Measurements from ENCODE around the gene GSN. TPM values are rescaled to one million over a fixed set of nuclear protein-coding genes. Genes with fewer than 3 reads are reported as not detected.
A peak's percentile ranks its signal among the peaks of the same experiment; 100 is the strongest.

Gene GSN
- total RNA-seq, 4 donors from 2014 or later: 287 to 1,151 (median 926) TPM

DNA sequence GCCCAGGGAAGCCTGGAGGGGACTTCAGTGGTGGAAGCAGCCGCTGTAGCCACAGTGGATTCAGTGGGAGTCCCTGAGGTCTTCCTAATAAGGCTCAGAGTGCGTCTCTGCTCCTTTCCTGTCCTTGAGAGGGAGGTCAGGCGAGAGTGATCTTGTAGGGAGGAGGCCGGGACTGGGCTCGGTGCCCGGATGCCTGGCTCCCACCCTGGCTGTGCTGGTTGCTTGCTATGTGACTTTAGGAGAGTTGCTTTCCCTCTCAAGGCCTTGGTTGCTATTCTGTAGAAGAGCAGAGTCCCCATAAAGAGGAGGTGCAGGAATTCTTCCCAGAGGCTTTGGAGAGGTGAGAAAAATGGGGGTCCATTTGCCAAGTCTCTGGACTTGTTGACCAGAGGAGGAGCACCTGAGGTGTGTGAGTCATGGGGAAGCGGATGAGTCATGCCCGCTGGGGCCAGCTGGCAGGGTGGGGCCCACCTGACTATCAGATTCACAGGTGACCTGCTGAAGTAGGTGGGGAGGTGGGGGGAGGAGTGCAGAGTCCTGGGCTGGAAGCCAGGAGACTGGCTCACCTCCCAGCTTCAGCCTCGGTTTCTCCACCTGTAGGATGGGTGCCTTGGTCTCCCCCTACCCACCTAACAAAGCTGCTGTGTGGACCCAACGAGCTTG, 13.8 kb downstream of the GSN start:
- H3K9me3 ChIP-seq: no peaks in the 10 kb centered on the region
- no peaks in the 10 kb centered on the region for H3K36me3 ChIP-seq
- no peak for TF ChIP-seq POLR2A (IDR thresholded peaks at IDR 0.05)
- TF ChIP-seq, protein P1, sequence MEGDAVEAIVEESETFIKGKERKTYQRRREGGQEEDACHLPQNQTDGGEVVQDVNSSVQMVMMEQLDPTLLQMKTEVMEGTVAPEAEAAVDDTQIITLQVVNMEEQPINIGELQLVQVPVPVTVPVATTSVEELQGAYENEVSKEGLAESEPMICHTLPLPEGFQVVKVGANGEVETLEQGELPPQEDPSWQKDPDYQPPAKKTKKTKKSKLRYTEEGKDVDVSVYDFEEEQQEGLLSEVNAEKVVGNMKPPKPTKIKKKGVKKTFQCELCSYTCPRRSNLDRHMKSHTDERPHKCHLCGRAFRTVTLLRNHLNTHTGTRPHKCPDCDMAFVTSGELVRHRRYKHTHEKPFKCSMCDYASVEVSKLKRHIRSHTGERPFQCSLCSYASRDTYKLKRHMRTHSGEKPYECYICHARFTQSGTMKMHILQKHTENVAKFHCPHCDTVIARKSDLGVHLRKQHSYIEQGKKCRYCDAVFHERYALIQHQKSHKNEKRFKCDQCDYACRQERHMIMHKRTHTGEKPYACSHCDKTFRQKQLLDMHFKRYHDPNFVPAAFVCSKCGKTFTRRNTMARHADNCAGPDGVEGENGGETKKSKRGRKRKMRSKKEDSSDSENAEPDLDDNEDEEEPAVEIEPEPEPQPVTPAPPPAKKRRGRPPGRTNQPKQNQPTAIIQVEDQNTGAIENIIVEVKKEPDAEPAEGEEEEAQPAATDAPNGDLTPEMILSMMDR (IDR thresholded peaks at IDR 0.05): peak in 1 of 6 experiments; percentile 19
- peaks cover 91 to 100% (median 99%) of the 10 kb centered on the region in 3 donors for H3K4me1 ChIP-seq
- H3K27me3 ChIP-seq: no peaks in the 10 kb centered on the region
- 0 to 11% methylated on average over 4 to 5 of the region's 10 CpGs for WGBS, 2 donors
- DNase-seq: peak; percentile 8
- peak overlapping the region in 1 of 4 donors; percentile 2 for H3K4me3 ChIP-seq
- intact Hi-C loops (cut with DNase I): no loop called here
- H3K27ac ChIP-seq: peak overlapping the region; percentile 93 to 98 (median 94)

DNA sequence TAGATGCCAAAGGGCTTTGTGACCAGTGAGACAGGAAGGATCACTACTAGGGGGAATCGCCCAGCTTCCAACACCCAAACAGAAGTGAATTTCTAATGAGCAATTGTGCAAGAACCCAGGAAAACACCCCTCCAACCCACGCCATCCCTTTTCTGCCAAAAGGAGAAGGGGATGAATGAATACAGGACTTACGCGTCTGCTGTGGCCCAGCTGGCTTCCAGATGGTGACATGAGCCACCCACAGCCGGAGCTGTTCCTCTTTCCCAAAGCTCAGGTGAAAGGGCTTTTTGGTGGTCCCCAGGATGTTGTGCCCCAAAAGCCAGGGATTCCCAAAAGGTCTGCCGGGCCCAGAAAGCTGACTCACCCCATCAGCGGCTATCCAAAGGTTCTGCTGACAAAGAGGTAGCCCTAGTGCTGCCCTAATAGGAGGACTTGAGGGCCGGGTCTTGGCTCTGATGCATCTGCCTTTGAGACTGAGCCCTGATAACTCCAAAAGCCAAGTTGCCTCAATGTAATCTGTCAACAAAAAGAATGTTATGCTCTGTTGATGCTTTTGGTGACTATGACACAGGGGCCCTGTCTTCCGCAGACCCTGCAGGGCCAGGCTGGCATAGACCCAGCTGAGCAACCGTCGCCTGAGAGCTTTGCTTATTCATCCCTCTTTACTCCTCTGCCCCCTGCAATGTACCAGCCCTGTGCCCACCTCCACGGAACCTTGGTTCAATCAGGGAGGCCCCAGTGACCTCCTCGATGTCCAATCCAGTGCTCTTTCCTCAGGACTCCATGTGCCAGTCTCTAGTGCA, 14.5 kb downstream of the GSN start:
- 8 to 16% methylated on average over 6 to 12 of the region's 13 CpGs for WGBS, 2 donors
- Histone ChIP-seq H3K27ac (peak overlapping the region; percentile 93 to 98 (median 94)), H3K4me1 (peaks cover 99 to 100% (median 100%) of the 10 kb centered on the region in 3 donors), H3K27me3 (no peaks in the 10 kb centered on the region), H3K4me3 (peak overlapping the region in 1 of 4 donors; percentile 2), H3K36me3 (no peaks in the 10 kb centered on the region), H3K9me3 (no peaks in the 10 kb centered on the region)
- no peak for DNase-seq
- intact Hi-C loops (cut with DNase I): no loop called here
- TF ChIP-seq, protein P1 (IDR thresholded peaks at IDR 0.05): no peak
- peak in 1 of 4 donors; percentile 15 for TF ChIP-seq POLR2A (IDR thresholded peaks at IDR 0.05)

DNA sequence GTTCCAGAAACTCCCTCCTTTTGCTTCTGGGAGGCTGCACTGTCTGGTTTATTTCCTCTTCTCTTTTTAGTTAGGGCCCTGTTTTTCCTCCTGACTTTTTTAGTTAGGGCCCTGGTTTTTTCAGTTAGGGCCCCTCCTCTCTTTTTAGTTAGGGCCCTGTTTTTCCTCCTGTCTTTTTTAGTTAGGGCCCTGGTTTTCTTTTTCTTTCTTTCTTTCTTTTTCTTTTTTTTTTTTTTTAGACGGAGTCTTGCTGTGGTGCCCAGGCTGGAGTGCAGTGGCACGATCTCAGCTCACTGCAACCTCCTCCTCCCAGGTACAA, 15.1 kb downstream of the GSN start:
- H3K4me1 ChIP-seq: peaks cover 100% of the 10 kb centered on the region in 3 donors

GRCh38 chr9:121283856-121284732, 16.1 kb downstream of the GSN start:
- Histone ChIP-seq H3K36me3 (no peaks in the 10 kb centered on the region), H3K4me3 (no peak overlapping the region), H3K27ac (peak overlapping the region; percentile 94 to 100 (median 96)), H3K4me1 (peaks cover 100% of the 10 kb centered on the region in 3 donors), H3K27me3 (no peaks in the 10 kb centered on the region), H3K9me3 (no peaks in the 10 kb centered on the region)
- DNase-seq: no peak
- 39 to 59% methylated on average over 7 to 9 of the region's 11 CpGs for WGBS, 2 donors
- no peak for TF ChIP-seq POLR2A (IDR thresholded peaks at IDR 0.05)
- intact Hi-C loops (cut with DNase I): no loop called here

More for the DNA sequence above, 15.1 kb downstream of the GSN start:
- DNase-seq: no peak
- no peaks in the 10 kb centered on the region for H3K36me3 ChIP-seq
- intact Hi-C loops (cut with DNase I): no loop called here
- no peak overlapping the region for H3K4me3 ChIP-seq
- no peaks in the 10 kb centered on the region for H3K27me3 ChIP-seq
- H3K27ac ChIP-seq: peak overlapping the region; percentile 94 to 100 (median 96)
- TF ChIP-seq, protein P1 (IDR thresholded peaks at IDR 0.05): no peak
- no peak for TF ChIP-seq POLR2A (IDR thresholded peaks at IDR 0.05)
- H3K9me3 ChIP-seq: no peaks in the 10 kb centered on the region
- 50 to 64% methylated on average over 1 to 2 of the region's 2 CpGs for WGBS, 2 donors

DNA sequence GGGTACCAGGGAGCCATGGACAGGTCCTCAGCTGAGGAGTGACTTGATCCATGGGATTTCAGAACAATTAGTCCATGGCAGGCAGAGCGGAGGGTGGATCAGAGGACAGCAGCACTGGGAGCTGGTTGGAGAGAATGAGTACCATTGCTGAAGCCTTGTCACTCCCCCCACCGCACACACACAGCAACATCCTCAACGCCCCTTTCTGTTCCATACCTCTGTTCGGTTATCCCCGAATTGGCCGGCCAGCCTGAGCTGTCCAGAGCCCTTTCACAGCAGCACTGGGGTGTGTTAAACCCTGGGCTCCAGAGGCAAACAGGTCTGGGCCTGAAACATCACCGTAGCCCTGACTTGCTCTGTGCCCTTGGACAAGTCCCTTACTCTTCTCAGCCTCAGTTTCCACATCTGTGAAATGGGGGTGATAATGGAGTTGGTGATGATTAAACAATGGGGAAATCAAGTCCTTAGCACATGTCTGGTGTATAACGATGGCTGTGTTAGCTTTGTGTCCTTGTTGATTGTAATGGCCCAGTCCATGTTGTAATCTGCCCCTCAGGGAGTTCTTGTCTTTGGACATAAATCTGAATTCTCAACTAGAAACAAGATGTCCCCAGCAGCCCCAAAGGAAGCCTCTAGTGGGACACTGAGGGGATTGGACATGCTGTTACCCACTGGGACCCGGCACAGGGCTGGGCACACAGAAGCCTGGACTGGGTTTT, 16.9 kb downstream of the GSN start:
- no peak for DNase-seq

More for the DNA sequence above, 16.9 kb downstream of the GSN start:
- 69 to 83% methylated on average over 8 to 9 of the region's 9 CpGs for WGBS, 2 donors
- H3K4me1 ChIP-seq: peaks cover 100% of the 10 kb centered on the region in 3 donors
- no peaks in the 10 kb centered on the region for H3K36me3 ChIP-seq
- intact Hi-C loops (cut with DNase I): no loop called here
- no peaks in the 10 kb centered on the region for H3K27me3 ChIP-seq
- H3K27ac ChIP-seq: peak overlapping the region; percentile 94 to 100 (median 96)
- no peaks in the 10 kb centered on the region for H3K9me3 ChIP-seq
- no peak for TF ChIP-seq POLR2A (IDR thresholded peaks at IDR 0.05)
- TF ChIP-seq, protein P1 (IDR thresholded peaks at IDR 0.05): no peak
- no peak overlapping the region for H3K4me3 ChIP-seq

All from esophagus squamous epithelium (tissue), 5 donors.